WI38 (cell line): ENCODE results near the gene WNK3.
A peak's percentile ranks its signal among the peaks of the same experiment; 100 is the strongest.
"Not testable (repeated sequence)": the region's sequence is repeated elsewhere in the genome, so short reads cannot be mapped to it uniquely, and the experiment has no call there.

Experiments used
- H3K4me3 ChIP-seq: 2 replicates; pipeline ENCODE4 v1.5.1; 2011; ENCODE audit warnings: low read depth, mild to moderate bottlenecking, control low read depth, low read length
- TF ChIP-seq, protein P1 (sequence below): IDR thresholded peaks from 2 replicates; pipeline ENCODE4 v1.5.1; 2012; ENCODE audit warnings: low read depth, mild to moderate bottlenecking, control low read depth, low read length

Gene WNK3

GRCh38 chrX:54357414-54358377 lies at the start of gene WNK3:
TSS of gene WNK3 (minus strand) at chrX:54358046.
- TF ChIP-seq, protein P1, sequence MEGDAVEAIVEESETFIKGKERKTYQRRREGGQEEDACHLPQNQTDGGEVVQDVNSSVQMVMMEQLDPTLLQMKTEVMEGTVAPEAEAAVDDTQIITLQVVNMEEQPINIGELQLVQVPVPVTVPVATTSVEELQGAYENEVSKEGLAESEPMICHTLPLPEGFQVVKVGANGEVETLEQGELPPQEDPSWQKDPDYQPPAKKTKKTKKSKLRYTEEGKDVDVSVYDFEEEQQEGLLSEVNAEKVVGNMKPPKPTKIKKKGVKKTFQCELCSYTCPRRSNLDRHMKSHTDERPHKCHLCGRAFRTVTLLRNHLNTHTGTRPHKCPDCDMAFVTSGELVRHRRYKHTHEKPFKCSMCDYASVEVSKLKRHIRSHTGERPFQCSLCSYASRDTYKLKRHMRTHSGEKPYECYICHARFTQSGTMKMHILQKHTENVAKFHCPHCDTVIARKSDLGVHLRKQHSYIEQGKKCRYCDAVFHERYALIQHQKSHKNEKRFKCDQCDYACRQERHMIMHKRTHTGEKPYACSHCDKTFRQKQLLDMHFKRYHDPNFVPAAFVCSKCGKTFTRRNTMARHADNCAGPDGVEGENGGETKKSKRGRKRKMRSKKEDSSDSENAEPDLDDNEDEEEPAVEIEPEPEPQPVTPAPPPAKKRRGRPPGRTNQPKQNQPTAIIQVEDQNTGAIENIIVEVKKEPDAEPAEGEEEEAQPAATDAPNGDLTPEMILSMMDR: no peak
- H3K4me3 ChIP-seq: peak within 1 kb of the TSS; percentile 49

DNA sequence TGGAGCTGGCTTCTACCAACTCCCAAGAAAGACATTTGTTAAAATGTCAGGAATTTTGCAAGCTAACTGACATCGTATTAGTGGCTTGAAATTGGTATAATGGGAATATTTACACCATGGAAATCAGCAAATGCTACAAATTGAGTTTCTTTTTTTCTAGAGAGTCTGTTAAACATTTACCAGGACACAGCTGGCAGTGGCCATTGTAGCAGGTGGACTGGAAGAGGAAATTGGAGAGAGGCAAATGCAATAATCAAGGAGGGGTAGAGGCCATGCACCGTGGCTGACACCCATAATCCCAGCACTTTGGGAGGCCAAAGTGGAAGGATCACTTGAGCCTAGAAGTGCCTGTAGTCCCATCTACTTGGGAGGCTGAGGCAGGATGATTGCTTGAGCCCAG lies 49.4 kb upstream of the WNK3 start:
- TF ChIP-seq, protein P1: no peak
- H3K4me3 ChIP-seq: no peak overlapping the region

GRCh38 chrX:54397113-54397512 lies 39.3 kb upstream of the WNK3 start:
- TF ChIP-seq, protein P1: no peak
- no peak overlapping the region for H3K4me3 ChIP-seq

- no peak overlapping the region for H3K4me3 ChIP-seq
- TF ChIP-seq, protein P1: no peak
Observed at GRCh38 chrX:54386314-54386713, 28.5 kb upstream of the WNK3 start.

DNA sequence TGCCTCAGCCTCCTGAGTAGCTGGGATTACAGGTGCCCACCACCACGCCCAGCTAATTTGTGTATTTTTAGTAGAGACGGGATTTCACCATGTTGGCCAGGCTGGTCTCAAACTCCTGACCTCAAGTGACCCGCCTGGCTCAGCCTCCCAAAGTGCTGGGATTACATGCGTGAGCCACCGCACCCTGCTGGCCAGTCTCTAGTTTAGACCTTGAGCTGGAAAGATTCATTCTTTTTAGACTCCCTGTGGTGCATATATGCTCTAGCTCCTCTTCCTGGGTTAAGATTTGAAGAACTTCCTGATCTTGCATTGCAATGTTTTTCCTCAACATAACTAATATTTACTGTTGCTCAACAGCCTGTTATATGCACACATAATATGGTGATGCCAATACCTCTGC lies 26.8 kb upstream of the WNK3 start:
- H3K4me3 ChIP-seq: not testable (repeated sequence)

DNA sequence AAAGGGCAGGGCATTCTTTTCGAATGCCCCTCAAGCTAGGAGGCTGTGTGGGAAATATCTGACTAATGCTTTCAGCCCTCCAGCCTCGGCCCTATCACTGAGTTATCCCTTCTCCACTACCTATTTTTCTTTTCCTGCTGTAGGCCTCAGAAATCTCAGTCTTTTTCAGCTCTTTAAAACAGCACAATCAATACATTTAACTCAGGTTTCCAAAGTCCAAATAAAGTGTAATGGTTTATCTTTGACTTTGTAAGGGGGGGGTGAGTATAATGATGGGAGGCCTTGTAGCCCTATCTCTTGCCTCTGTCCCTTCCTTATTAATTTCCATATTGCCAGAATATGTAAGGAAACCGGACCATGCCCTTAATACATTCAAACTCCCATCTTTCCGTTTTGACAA lies 1.6 kb upstream of the WNK3 start:
- H3K4me3 ChIP-seq: no peak overlapping the region
- TF ChIP-seq, protein P1: no peak

GRCh38 chrX:54358424-54359211 lies 772 bp upstream of the WNK3 start:
- TF ChIP-seq, protein P1: no peak
- H3K4me3 ChIP-seq: peak overlapping the region; percentile 23; the same call in 1 of the 2 replicates
